ENCODE results near the gene NUPR1. TPM values are rescaled to one million over a fixed set of nuclear protein-coding genes. Genes with fewer than 3 reads are reported as not detected.
"Not testable (repeated sequence)": the region's sequence is repeated elsewhere in the genome, so short reads cannot be mapped to it uniquely, and the experiment has no call there.

NUPR1 gene
- total RNA-seq, 1 experiment from 2014 or later: 3.5 TPM

DNA sequence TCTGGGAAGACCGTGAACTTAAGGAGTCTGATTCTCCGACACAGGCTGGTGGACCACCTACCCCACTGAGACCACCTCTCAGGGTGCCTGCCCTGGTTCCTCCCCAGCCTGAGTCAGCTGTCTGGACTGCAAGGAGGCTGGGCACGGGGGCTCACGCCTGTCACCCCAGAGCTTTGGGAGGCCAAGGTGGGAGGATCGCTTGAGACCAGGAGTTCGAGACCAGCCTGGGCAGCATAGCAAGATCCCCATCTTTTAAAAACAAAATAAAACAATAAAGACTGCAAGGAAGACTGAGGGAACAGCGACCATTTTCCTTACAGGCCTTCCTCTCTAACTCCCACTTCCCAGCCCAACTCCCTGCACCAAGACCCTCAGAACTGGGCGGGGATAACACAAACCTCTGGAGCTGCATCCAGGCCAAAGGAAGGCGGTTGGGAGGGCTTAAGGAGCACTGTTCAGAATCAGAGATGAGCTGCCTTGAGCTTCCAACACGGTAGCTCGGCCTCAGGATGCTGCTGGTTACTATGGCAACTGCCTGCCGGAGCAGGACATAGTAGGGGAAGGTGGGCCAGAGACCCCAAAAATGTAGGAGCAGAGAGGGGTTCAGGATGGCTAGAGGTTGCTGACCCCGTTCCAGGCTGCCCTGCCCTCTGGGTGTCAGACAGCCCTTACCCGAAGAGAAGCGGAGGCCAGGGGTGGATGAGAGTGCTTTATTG is 40.0 kb downstream of the NUPR1 start:
- no peak for DNase-seq (ENCODE audit: low read depth)

DNA sequence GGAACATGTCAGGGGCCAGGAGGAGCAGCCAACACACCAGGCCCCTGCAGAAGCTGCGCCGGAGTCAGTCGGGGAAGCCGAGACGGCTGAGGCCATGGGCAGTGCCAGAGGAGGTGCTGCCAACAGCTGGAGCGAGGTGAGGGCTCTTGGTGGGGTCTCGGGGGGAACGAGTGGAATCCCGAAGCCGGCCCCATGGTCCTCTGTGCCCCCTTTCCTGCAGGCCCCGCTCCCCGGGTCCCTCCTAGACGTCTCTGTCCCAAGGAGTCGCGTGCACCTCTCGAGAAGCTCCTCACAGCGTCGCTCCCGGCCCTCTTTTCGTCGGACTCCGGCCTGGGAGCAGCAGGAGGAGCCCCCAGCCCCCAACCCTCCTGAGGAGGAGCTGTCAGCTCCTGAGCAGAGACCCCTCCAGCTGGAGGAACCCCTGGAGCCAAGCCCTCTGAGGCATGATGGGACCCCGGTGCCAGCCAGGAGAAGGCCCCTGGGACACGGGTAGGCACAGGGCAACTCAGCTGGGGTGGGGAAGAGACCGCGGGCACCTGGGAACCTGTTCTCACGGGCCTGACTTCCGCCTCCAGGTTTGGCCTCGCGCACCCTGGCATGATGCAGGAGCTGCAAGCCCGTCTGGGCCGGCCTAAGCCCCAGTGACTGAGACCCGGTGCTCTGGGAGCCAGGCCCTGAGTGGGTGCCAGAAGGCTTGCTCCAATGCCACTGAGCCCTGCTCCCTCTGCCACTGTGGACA is 40.7 kb downstream of the NUPR1 start:
- no peak for DNase-seq (ENCODE audit: low read depth)

DNA sequence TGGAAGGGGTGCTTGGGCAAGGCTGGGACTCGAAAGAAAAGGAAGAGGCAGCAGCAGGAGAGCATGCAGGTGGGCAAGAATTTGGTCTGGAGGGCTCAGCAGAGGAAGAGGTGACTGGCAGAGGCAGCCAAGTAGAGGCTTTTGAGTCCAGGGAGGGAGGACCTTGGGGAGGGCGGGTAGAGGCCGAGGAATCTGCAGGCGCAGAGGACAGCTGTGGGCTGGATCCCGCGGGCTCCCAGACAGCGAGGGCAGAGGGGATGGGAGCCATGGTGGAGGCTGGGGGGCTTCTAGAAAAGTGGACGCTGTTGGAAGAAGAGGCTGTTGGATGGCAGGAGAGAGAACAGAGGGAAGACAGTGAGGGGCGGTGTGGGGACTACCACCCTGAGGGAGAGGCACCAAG is 41.4 kb downstream of the NUPR1 start:
- no peak for DNase-seq (ENCODE audit: low read depth)

DNA sequence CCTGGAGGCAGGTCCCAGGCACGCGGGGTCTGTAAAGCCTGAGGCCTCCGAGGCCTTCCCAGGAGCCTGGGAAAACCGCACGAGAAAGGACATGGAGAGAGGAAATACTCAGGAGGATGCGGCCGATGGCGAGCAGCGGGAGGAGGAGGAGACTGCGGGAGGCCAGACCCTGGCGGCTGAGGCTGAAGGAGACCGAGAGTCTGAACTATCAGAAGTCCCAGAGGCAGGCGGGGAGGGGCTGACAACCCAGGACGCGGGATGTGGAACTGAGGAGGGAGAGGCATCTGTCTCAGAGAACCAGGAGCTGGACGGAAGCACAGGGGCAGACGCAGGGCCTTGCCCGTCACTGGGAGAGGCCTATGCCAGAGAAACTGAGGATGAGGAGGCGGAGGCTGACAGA is 41.9 kb downstream of the NUPR1 start:
- DNase-seq (ENCODE audit: low read depth): no peak

DNA sequence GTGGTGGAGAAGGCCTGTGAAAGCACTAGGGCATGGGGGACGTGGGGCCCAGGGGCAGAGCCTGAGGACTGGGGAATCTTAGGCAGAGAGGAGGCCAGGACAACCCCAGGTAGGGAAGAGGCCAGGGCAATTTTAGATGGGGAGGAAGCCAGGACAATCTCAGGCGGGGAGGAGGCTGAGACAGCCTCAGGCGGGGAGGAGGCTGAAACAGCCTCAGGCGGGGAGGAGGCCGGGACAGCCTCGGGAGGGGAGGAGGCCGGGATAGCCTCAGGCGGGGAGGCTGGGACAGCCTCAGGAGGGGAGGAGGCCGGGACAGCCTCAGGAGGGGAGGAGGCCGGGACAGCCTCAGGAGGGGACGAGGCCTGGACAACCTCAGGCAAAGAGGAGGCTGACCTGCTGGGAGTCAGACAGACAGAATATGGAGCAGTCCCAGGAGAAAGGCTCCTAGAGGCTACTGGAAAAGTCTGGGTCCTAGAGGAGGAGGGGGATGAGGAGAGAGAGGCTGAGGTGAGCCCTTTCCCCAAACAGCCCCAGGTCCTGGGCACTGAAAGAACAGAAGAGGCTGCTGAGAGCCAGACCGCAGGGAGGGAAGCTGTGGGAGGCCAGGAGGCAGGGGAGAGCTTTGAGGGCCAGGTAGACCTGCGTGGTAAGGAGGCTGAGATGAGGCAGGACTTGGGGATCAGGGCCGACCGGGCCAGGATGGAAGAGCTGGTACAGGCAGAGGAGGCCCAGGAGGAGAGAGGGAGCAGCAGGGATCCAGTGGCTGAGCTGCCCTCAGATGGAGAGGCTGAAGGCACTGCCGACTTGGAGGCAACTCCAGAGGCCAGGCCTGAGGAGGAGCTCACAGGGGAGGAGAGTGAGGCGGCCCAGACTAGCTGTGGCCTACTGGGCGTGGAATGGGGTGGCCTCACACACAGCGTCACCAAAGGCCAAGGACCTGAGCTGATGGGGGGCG is 42.7 kb downstream of the NUPR1 start:
- no peak for DNase-seq (ENCODE audit: low read depth)

DNA sequence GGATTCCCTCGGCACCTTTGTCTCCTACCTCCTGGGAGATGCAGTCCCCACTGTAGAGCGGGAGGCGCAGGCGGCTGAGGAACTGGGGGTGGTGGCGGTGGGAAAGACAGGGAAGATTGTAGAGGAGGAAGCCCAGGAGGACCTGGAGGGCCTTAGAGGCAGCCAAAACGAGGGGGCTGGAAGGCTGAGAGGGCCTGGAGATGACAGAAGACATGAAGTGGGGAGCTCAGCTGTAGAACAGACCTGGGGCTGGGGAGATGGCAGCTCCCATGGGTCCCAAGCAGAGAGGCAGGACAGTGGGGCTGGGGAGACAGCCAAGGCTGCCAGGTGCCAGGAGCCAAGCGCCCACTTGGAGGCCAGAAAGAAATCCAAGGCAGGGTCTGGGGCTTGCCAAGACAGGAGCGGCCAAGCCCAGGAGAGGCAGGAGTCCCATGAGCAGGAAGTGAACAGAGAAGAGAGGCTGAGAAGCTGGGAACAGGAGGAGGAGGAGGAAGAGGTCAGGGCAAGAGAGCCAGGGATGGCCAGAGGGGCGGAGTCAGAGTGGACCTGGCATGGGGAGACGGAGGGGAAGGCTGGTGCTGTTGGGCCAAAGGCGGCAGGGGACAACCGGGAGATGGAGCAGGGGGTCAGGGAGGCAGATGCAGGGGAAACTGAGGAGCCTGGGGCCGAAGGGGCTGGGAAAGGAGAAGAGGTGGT is 43.5 kb downstream of the NUPR1 start:
- DNase-seq (ENCODE audit: low read depth): no peak

DNA sequence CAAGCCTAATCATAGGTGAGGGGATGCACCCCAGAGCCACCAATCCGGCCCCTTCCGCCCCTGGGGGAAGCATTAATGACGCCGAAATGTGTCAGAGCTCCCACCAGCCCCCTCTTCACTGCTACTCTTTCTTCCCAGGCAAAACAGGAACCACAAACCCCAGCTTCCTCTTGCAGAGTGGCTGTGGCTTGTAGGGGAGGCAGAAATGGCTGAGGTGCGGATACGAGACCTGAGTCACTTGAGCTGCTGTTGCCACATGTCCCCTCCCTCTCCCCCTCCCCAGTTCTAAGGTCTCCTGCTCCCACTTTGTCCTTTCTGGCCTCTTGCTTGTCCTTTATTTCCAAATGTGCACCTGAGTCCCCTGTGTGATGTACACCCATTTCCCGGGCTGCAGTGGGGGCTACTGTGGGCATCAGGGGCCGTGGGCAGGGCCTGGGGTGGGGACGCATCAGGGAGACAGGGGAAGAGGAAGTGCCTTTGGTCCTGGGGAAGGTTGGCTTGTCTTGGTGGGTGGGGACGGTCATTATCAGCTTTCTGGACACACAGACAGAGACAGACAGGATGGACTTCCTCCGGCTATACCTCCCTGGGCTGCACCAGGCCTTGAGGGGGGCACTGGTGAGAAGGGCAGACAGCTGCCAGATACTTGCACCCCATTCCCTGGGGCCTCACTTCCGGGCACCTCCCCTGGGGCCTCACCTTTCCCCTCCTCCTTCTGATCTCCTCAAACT is 44.5 kb downstream of the NUPR1 start, which contains the start of gene APOBR:
APOBR (plus strand) TSS at position 523 of the 731 bp plus-strand sequence; CDS start at position 562, 39 bp downstream.
- DNase-seq (ENCODE audit: low read depth): peak; percentile 44

DNA sequence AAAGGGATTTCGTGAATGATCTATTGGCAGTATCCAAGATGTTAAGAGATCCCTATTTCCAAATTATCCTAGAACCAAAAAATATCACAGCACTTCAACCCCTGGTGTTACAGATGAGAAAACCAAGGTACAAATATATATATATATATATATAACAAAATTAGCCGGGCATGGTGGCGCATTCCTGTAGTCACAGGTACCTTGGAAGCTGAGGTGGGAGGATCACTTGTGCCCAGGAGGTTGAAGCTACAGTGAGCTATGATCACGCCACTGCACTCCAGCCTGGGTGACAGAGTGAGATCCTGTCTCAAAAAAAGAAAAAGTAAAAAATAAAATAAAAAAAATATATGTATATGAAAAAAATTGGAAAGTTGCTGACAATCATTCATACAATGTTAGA is 46.3 kb downstream of the NUPR1 start:
- no peak for DNase-seq (ENCODE audit: low read depth)

DNA sequence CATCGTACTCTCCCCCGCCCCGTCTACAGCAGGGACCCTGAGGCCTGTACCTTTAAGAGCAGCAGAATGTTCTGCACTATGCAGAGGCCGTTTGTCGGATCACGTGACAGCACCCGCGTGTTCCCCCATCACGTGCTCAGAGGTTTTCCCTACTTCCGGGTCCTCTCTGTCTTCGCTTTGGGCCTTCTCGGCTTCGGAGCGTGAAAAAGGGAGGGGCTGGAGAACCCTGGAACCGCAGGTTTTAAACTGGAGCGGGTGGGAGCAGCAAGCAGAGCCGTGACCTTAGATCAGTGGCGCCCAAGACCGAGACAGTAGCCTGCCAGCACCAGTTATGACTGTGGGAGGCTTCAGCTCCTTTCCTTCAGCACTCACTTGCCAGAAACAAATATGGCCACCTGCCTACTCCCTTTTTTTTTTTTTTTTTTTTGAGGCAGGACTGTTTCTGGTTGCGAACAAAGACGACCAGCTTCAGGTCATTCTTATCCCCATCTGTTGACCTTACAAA is 46.8 kb downstream of the NUPR1 start, which contains the start of gene CLN3:
CLN3 (minus strand) TSS at position 105 of the 505 bp plus-strand sequence. CDS start 315 bp downstream, outside the sequence.
- peak; percentile 94 for DNase-seq (ENCODE audit: low read depth)

DNA sequence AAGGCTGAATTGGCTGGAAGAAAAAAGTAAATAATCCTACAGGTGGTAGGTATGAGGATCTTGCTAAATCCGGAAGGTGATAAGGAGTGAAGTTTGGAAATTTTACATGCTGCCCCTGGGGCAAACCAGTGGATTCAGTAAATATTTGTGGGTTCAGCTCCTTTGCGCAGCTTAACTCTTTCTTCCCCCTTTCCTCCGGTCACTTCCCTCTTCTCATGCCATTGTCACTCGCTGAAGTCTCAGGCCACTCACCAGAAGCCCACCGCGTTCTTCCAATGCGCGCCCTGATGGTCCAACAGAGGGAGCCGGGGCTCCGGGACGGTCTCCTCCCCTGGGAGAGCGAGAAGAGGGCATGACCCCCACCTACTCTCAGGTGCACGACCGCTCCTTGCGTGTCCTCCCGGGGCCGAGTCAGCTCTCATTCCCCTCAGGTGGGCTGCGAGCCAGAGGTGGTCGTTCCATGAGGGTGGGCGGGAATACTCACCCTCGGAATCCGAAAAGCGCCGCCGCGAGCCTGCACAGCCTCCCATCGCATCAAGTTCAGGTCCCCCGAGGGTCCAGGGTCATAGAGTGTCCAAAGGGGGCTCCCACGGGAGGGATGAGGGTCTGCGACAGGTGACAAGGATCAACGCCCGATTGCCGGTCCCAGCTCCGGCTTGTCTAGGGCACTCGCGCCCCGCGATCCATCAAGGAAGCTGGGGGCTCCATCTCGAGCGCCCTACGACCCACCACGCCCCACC is 47.4 kb downstream of the NUPR1 start:
- DNase-seq (ENCODE audit: low read depth): peak; percentile 59

DNA sequence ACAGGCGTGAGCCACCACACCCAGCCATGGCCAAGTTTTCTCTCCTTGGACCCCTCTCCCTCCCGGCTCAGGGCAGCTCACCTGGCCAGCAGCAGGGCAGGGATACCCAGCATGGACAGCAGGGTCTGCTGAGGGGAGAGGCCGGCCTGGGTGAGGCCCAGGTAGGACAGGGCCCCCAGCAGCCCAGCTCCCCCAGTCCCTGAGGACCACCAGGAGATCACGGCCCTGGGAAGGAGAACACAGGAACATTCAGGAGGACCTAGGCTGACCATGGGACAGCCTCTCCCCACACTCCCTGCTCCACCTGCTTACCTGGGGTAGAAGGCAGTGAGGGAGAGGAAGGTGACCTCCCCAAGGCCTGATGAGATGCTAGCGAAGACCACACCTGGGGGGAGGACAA is 52.5 kb downstream of the NUPR1 start:
- no peak for DNase-seq (ENCODE audit: low read depth)

DNA sequence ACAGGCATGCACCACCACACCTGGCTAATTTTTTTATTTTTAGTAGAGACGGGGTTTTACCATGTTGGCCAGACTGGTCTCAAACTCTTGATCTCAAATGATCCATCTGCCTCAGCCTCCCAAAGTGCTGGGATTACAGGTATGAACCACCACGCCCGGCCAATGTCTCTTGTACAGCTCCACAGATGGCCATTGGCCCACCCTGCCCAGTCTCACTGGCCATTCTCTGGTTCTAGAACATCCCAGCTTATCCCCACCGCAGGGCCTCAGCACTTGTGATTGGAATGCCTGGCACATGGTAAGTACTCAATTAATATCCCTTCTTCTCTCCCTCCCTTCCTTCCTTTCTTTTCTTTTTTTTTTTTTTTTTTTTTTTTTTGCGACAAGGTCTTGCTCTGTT is 55.4 kb downstream of the NUPR1 start:
- DNase-seq (ENCODE audit: low read depth): not testable (repeated sequence)

Other genes starting within 250 kb of the NUPR1 start
- 0.07 TPM in 1 of 2 replicates, not detected in the other for gene SBK1, start 246.4 kb downstream of the NUPR1 start, total RNA-seq (2014; rRNA removed; shearing (Covaris generic))
- 0.07 and 0.42 TPM in 2 replicates for gene NPIPB6, start 175.5 kb downstream of the NUPR1 start, total RNA-seq (2014; rRNA removed; shearing (Covaris generic))
- 21.7 and 39.4 TPM in 2 replicates for gene EIF3CL, start 135.1 kb downstream of the NUPR1 start, total RNA-seq (2014; rRNA removed; shearing (Covaris generic))
- gene NPIPB7, start 66.6 kb downstream of the NUPR1 start, total RNA-seq (2014; rRNA removed; shearing (Covaris generic)): not detected in 2 replicates
- gene CLN3, start 46.9 kb downstream of the NUPR1 start, total RNA-seq (2014; rRNA removed; shearing (Covaris generic)): 19.5 and 21.3 TPM in 2 replicates
- not detected in 2 replicates for gene APOBR, start 44.3 kb downstream of the NUPR1 start, total RNA-seq (2014; rRNA removed; shearing (Covaris generic))
- not detected in 2 replicates for gene IL27, start 32.1 kb downstream of the NUPR1 start, total RNA-seq (2014; rRNA removed; shearing (Covaris generic))
- gene SGF29, start 14.9 kb upstream of the NUPR1 start, total RNA-seq (2014; rRNA removed; shearing (Covaris generic)): 16.5 and 16.7 TPM in 2 replicates
- gene SULT1A2, start 58.1 kb upstream of the NUPR1 start, total RNA-seq (2014; rRNA removed; shearing (Covaris generic)): not detected in 2 replicates
- gene SULT1A1, start 71.1 kb upstream of the NUPR1 start, total RNA-seq (2014; rRNA removed; shearing (Covaris generic)): 0.91 and 1.2 TPM in 2 replicates
- not detected in 2 replicates for gene NPIPB8, start 99.1 kb upstream of the NUPR1 start, total RNA-seq (2014; rRNA removed; shearing (Covaris generic))
- 21.4 and 41.2 TPM in 2 replicates for gene EIF3C, start 172.5 kb upstream of the NUPR1 start, total RNA-seq (2014; rRNA removed; shearing (Covaris generic))
- not detected in 2 replicates for gene NPIPB9, start 212.8 kb upstream of the NUPR1 start, total RNA-seq (2014; rRNA removed; shearing (Covaris generic))

Measured in M059J (cell line).